NCI-H2196 treated with DMSO at 0.1 percent for 48 hours (cell line): ENCODE results near the gene SKIL.
"Not testable (repeated sequence)": the region's sequence is repeated elsewhere in the genome, so short reads cannot be mapped to it uniquely, and the experiment has no call there.

ENCODE experiments used
- DNase-seq: peaks from one replicate; lab custom pipeline; 2025; ENCODE audit not compliant: unreplicated experiment; lab: John Stamatoyannopoulos, UW

Gene SKIL, protein sequence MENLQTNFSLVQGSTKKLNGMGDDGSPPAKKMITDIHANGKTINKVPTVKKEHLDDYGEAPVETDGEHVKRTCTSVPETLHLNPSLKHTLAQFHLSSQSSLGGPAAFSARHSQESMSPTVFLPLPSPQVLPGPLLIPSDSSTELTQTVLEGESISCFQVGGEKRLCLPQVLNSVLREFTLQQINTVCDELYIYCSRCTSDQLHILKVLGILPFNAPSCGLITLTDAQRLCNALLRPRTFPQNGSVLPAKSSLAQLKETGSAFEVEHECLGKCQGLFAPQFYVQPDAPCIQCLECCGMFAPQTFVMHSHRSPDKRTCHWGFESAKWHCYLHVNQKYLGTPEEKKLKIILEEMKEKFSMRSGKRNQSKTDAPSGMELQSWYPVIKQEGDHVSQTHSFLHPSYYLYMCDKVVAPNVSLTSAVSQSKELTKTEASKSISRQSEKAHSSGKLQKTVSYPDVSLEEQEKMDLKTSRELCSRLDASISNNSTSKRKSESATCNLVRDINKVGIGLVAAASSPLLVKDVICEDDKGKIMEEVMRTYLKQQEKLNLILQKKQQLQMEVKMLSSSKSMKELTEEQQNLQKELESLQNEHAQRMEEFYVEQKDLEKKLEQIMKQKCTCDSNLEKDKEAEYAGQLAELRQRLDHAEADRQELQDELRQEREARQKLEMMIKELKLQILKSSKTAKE

DNA sequence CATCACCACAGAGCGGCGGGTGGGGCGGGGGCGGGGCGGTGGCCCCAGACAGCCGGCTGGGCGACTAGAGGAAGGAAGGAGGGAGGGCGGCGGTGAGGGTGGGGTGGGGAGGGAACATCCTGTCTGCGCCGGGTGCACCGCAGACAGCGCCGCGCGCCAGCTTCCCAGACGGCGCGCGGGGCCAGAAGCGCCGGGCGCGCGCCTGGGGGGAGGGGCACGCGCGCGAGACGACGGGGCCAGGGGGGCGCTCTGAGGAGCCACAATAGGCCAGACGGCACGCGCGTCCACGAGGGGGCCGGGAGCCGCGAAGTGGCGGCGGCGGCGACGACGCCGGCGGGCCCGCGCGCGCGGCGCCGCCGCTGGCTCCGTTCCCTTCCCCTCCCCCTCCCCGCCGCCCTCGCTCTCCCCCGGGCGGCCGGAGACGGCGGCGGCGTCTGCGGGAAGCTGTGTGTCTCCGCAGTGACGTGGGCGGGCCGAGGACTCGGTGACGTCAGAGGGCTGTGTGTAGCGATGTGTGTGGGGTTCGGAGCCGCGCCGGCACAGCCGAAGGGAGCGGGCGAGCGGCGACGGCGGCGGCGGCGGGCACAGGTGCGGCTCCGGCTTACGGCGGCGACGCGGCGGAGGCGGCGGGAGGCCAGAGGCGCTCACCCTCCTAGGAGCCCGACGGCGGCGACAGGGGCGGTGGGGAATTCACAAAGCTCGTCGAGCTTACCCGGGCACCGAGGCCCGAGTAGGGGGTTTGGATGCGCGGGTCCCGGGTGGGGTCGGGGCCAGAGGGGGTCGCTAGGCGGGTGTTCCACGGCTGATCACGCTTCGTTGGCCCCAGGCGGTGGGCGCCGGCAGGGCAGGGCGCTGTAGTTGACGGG, at the start of gene SKIL:
Gene SKIL, plus strand, starts transcription at position 540 of the 866 bp plus-strand sequence. CDS start 2,617 bp downstream, outside the sequence.
- peak; percentile 98 for DNase-seq

DNA sequence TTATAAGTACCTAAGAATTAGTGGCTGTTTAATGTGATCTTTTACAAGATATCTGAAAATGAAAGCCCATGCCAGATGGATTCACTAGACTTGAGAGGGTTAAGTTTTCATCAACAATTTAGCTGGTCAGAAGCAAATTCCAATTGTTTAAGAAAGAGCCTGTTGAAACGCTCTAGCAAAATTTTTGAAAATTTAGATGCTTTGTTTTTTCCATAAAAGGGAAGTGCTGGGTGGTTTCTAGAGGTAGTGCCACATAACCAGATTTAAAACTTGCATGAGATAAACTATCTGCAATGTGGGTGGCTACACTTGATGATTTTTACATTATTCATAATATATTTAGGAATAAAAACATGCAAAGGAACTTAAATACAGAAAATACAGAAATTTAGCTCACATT, 48.5 kb upstream of the SKIL start:
- no peak for DNase-seq

DNA sequence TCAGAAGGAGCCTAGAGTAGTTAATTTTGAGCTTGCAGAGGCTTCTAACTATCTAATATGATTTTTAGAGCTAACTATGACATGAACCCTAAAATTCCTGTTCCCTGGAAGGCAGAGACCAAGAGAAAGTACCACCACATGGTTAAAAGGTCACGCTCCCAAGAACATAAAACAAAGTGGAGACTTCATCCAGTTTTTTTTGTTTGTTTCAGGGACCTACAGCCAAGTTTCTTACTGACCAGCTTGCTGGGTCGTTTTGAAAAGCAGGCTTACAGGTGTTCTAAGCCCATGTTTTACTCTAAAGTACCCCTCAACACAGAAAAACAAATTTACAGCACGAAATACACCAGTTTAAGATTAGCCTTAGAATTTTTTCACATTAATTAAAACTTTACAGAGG, 39.6 kb upstream of the SKIL start:
- DNase-seq: no peak

DNA sequence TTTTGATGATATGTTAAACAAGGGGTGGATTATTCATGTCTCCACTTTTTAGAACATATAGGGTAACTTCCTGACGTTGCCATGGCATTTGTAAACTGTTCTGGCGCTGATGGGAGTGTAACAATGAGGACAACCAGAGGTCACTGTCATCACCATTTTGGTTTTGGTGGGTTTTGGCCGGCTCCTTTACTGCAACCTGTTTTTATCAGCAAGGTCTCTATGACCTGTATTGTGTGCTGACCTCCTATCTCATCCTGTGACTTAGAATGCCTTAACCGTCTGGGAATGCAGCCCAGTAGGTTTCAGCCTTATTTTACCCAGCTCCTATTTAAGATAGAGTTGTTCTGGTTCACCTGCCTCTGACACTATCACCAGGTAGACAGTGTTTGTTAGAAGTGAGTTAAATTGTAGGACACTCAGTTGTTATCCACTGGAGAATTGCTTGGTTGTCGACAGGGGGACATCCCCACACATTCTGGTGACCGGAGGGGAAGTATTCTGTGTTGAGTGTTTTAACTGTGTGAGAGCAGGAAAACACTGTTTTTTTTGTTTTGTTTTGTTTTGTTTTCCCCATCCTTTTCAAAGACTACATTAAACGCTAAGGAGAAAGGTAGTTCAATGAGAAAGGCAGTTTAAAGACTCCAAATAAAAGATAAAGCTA, 36.9 kb upstream of the SKIL start:
- DNase-seq: no peak

DNA sequence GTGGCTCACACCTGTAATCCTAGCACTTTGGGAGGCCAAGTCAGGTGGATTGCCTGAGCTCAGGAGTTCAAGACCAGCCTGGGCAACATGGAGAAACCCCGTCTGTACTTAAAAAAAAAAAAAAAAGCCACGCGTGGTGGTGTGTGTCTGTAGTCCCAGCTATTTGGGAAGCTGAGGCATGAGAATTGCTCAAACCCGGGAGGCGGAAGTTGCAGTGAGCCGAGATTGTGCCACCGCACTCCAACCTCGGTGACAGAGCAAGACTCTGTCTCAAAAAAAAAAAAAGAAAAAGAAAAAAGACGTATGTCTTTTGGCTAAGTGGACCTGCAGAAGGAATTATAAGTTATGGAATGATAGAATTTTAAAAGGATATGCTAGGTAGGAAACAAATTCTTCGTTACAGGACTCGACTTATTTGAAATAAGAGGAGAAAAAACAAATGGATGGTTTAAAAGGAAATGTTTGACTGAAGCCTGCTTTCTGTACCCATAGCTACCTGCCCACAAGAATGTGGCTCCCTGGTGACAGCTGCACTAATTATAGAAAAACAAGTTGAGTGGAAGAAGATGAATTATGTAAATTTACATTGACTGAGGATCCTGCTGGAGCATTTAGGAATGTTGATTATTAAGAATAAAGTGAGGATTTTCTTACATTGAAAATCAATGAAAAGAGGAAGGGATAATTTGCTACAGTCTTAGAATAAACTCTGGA, 36.0 kb upstream of the SKIL start:
- DNase-seq: no peak

DNA sequence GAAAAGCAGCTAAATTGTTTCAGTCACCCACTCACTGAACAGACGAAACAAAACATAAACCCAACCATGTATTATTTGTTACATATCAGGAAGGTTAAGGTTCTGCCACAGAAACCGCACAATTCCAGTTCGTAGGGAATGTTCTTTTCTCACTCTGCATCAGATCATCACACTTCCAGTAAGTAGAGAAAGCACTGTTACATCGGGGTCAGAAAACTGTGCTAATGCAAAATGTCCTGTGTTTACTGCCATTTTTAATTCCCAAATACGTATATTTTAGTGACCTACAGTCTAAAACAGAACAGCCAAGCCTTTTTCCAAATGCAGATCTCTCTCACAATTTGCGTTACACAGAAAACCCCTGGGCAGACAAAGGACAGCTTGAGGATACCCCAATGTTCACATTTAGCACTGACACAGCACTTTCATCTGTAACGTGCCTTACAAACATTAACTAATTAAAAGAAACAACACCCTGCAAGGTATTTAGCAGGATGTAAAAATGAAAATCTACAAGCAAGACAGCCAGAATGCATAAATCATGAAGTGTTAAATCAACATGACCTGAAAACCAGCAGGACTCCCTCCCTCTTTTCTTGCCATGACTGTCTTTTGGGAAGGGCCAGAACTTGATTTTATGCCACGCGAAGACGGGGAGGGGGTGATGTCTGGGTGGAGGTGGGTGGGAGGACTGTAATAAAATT, 34.8 kb upstream of the SKIL start:
- no peak for DNase-seq

DNA sequence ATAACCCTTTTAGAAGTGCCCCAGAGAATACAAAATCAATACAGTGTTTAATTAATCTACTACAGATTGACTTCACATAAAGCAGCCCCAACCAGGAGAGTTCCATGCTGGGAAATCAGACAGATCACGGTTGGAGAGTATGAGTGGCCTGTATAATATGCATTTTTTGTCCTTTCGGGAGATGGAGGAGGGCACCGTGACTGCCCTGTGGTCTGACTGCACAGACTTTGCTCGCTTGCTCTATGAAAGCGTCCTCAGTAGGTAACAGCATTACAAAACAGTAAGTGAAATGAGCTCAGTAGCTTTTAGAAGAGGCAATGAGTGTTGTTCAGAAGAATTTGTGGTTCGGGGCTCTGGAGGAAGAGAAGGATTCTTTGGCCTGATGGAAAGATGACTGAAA, 34.2 kb upstream of the SKIL start:
- DNase-seq: no peak

DNA sequence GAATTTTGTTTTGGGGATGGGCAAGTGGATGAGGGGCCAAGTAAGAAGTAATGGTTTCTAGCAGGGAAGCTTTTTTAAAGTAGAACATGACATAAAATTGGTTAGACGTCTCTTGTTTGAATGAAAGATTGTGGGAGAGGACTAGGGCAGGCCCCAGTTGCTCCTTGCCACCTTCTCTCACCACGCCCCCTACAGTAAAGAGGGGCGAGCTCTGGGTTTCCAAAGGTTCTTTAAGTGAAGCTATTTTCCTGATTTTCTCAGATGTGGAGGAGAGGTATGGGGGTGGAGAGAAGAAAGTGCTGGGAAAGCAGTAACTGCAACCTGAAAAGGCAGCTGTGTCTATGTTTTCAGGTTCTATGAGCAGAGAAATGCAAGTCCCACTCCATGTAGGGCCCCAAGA, 32.6 kb upstream of the SKIL start:
- no peak for DNase-seq

DNA sequence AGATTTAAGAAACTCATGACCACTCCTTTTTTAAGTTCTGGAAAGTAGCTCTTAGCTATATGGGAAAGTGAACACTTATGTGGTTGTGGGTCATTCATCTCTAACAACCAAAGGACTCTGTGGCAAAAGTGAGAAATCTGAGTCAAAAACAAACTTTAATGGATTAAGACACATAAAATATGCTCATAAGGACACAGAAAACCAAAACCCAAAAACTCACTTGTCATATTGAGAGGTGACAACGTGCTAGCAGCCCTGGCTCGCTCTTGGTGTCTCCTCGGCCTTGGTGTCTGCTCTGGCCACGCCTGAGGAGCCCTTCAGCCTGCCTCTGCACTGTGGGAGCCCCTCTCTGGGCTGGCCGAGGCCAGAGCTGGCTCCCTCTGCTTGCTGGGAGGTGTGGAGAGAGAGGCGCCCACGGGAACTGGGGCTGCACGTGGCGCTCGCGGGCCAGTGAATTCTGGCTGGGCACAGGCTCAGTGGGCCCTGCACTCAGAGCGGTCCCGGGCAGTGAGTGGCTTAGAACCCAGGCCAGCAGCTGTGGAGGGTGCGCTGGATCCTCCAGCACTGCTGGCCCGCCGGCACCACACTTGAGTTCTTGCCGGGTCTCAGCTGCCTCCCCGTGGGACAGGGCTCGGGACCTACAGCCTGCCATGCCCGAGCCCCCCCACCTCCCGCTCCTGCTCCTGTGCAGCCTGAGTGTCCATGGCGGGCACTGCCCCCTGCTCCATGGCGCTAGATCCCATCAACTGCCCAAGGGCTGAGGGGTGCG, 30.3 kb upstream of the SKIL start:
- DNase-seq: no peak

DNA sequence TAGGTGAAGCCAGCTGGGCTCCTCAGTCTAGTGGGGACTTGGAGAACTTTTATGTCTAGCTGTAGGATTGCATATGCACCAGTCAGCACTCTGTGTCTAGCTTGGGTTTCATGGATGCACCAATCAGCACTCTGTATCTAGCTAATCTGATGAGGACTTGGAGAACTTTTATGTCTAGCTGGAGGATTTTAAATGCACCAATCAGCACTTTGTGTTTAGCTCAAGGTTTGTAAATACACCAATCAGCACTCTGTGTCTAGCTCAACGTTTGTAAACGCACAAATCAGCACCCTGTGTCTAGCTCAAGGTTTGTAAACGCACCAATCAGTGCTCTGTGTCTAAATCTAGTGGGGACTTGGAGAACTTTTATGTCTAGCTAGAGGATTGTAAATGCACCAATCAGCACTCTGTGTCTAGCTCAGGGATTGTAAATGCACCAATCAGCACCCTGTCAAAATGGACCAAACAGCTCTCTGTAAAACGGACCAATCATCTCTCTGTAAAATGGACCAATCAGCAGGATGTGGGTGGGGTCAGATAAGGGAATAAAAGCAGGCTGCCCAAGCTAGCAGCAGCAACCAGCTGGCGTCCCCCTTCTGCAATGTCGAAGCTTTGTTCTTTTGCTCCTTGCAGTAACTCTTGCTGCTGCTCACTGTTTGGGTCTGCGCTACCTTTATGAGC, 29.5 kb upstream of the SKIL start:
- not testable (repeated sequence) for DNase-seq

DNA sequence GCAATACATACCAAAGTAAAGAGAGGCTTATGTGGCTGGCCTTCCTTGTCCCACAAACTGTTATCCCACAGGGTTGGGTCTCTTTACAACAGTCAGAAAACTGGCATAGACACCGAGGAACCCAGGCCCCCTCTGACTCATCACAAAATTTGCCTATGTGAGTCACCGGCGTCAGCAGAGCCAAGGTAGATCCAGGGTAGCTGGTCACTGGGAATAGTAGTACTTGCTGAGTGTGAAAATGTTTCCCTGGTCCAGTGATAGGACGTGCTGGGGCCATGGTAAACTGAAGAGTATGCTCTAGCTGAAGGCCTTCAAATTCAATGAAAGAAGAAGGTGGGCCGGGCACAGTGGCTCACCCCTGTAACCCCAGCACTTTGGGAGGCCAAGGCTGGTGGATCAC, 27.1 kb upstream of the SKIL start:
- DNase-seq: no peak

DNA sequence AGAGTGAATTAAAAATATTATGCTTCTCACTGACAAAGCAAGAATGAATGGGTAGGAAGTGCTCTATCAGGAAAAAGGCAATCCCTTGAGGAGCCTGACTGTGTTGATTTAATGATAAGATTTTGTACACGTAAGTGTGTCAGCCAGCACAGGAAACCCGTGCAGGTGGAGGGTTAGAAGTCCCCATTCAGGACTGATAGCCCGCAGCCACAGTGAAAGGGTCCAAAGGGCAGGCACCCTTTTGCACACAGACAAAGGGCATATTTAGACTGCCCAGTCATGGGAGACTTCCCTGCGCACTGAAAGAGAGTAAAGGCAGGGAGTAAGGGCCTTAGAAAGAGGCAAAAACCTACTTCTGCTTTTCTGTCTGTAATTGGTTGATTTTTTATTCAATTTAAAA, 26.4 kb upstream of the SKIL start:
- DNase-seq: no peak

DNA sequence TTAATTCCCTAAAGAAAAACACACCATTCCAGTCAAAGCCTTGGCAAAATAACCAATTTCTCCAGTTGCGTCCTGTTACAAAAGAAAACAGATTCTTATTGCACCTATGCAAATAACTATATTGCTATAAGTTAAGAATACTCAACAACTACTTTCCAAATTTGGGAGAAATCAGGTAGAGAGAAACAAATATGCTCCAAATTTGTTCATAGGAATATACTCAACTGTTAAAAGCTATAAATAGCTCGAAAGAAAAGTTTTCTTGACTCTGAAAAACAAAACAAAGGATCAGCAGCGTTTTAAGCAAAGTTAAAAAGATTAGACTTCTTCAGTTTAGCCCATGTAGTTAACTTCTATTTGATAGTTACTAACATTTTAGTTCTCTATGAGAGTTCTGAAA, 20.1 kb upstream of the SKIL start:
- DNase-seq: no peak

DNA sequence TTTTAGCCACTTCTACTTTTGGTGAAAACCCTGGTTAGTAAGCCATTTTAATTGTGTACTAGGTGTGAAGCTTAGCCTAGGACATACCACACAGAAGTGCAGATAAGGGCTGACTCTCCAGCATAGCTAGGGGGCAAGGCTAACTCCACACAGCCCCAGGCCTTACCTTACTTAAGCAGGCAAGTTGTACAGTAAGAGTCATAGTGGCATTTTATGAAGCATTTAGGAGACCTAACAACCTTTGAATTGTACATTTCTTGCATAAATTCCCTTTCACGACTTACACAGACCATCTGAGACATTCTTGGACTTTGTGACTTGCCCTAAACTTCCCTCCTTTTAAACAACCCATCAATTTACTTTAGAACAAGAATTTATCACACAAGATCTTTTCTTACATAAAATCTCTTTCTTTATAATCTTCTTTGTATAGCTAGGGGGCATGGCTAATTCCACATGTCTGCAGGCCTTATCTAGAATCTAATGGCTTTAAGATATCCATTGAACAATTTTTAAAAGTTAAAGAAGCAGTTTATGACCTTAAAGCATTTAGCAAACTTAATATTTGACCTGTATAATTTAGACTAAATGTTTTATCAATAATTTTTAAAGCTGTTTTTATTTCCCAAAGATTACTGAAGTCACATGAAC, 18.7 kb upstream of the SKIL start:
- DNase-seq: no peak

DNA sequence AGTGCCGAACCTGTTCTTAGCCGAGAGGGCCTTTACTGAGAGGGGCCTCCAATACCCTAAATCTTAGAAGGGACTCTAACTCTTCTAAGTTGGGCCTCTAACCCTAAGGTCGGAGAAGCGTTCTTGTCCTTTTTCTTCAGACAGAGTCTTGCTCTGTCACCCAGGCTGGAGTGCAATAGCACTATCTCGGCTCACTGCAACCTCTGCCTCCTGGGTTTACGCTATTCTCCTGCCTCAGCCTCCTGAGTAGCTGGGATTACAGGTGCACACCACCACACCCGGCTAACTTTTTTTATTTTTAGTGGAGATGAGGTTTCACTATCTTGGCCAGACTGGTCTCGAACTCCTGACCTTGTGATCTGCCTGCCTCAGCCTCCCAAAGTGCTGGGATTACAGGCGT, 15.2 kb upstream of the SKIL start:
- DNase-seq: not testable (repeated sequence)

DNA sequence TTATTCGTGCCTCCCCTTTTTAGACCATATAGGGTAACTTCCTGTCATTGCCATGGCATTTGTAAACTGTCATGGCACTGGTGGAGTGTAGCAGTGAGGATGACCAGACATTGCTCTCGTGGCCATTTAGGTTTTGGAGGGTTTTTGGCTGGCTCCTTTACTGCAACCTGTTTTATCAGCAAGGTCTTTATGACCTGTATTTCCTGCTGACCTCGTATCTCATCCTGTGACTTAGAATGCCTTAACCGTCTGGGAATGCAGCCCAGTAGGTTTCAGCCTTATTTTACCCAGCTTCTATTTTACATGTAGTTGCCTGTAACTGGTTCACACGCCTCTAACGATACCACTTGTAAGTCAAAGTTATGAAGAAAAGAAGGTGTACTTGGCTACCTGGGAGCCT, 13.7 kb upstream of the SKIL start:
- not testable (repeated sequence) for DNase-seq

DNA sequence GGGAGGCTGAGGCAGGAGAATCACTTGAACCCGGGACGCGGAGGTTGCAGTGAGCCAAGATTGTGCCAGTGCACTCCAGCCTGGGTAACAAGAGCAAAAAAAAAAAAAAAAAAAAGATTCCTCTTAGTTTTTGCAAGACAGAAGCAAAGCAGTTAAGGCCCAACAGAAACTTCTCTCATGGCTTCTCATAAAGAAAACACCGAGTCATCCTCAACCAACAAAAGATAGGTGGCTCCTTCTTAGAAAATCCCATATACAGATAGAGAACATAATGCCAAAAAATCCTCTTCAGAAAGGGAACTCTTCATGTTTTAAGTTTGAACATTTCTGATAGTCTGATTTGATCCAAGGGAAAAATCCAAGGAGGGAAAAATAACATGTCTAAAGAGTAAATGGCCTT, 12.5 kb upstream of the SKIL start:
- DNase-seq: no peak
